GM21576 (cell line): ENCODE data around the gene MRGPRE.

Source experiments
- ATAC-seq: cut with Tn5 transposase; IDR thresholded peaks from one replicate; pipeline ENCODE4 v1.9.1; 2021; ENCODE audit warnings: mild to moderate bottlenecking, moderate library complexity; ENCODE audit not compliant: unreplicated experiment

Gene MRGPRE

GRCh38 chr11:3197878-3198528 is 34.2 kb downstream of the MRGPRE start:
- no peak for ATAC-seq

GRCh38 chr11:3197044-3197695 is 35.0 kb downstream of the MRGPRE start:
- ATAC-seq: no peak

- no peak for ATAC-seq
Measured at GRCh38 chr11:3196161-3197043, 35.8 kb downstream of the MRGPRE start.

GRCh38 chr11:3195251-3196160 is 36.7 kb downstream of the MRGPRE start:
- ATAC-seq: no peak

- ATAC-seq: no peak
Measured at GRCh38 chr11:3194016-3194816, 38.0 kb downstream of the MRGPRE start.

GRCh38 chr11:3193373-3194015 is 38.7 kb downstream of the MRGPRE start:
- ATAC-seq: no peak

- no peak for ATAC-seq
Measured at GRCh38 chr11:3192511-3193372, 39.5 kb downstream of the MRGPRE start.

- ATAC-seq: no peak
Measured at GRCh38 chr11:3191586-3192324, 40.5 kb downstream of the MRGPRE start.

- ATAC-seq: no peak
Measured at GRCh38 chr11:3190600-3190999, 41.6 kb downstream of the MRGPRE start.

GRCh38 chr11:3189886-3190583 is 42.2 kb downstream of the MRGPRE start:
- ATAC-seq: no peak

GRCh38 chr11:3189196-3189843 is 42.9 kb downstream of the MRGPRE start:
- ATAC-seq: no peak

- no peak for ATAC-seq
Measured at GRCh38 chr11:3188496-3189195, 43.6 kb downstream of the MRGPRE start.

- ATAC-seq: no peak
Measured at GRCh38 chr11:3186166-3186953, 45.9 kb downstream of the MRGPRE start.

GRCh38 chr11:3184732-3185347 is 47.4 kb downstream of the MRGPRE start:
- no peak for ATAC-seq

- ATAC-seq: no peak
Measured at GRCh38 chr11:3183523-3183922, 48.7 kb downstream of the MRGPRE start.
